GM18498 (cell line): Measurements from ENCODE around the gene ARID1B.

Experiments used
- ATAC-seq: cut with Tn5 transposase; IDR thresholded peaks from one replicate; pipeline ENCODE4 v1.9.1; 2021; ENCODE audit warnings: mild to moderate bottlenecking, moderate library complexity; ENCODE audit not compliant: unreplicated experiment

ARID1B gene

GRCh38 chr6:157217894-157218370 is 440.8 kb downstream of the ARID1B start:
- ATAC-seq = no peak

- no peak for ATAC-seq
These were observed 441.4 kb downstream of the ARID1B start for GRCh38 chr6:157218371-157219198.

GRCh38 chr6:157219201-157220200 is 442.3 kb downstream of the ARID1B start:
- no peak for ATAC-seq

- ATAC-seq = no peak
These were observed 443.3 kb downstream of the ARID1B start for GRCh38 chr6:157220485-157220884.

GRCh38 chr6:157221049-157221816 is 444.1 kb downstream of the ARID1B start:
- peak; percentile 66 for ATAC-seq

- ATAC-seq = no peak
These were observed 444.6 kb downstream of the ARID1B start for GRCh38 chr6:157221817-157222175.

- no peak for ATAC-seq
These were observed 445.2 kb downstream of the ARID1B start for GRCh38 chr6:157222201-157222981.

GRCh38 chr6:157223021-157223430 is 445.8 kb downstream of the ARID1B start:
- ATAC-seq = no peak

- ATAC-seq = no peak
These were observed 446.3 kb downstream of the ARID1B start for GRCh38 chr6:157223511-157223910.

- no peak for ATAC-seq
These were observed 447.2 kb downstream of the ARID1B start for GRCh38 chr6:157224178-157224950.

GRCh38 chr6:157224951-157225574 is 447.9 kb downstream of the ARID1B start:
- no peak for ATAC-seq

GRCh38 chr6:157225575-157225995 is 448.4 kb downstream of the ARID1B start:
- ATAC-seq = no peak

GRCh38 chr6:157226026-157226625 is 448.9 kb downstream of the ARID1B start:
- ATAC-seq = no peak

- no peak for ATAC-seq
These were observed 449.6 kb downstream of the ARID1B start for GRCh38 chr6:157226761-157227160.

GRCh38 chr6:157227202-157228166 is 450.3 kb downstream of the ARID1B start:
- ATAC-seq = no peak

GRCh38 chr6:157228426-157229131 is 451.4 kb downstream of the ARID1B start:
- no peak for ATAC-seq
